A549 treated with AZD2906 at 1 μM for 4 hours (cell line): ENCODE measurements around the gene MSTN. TPM values are rescaled to one million over a fixed set of nuclear protein-coding genes. Genes with fewer than 3 reads are reported as not detected.

Experiments used
- total RNA-seq: library from RNA; stranded (reverse); fragments of 200-300 nt; extraction: Qiagen RNA extraction; gene quantifications from 5 replicates; pipeline ENCODE4 v1.2.3, GENCODE V29; 2022

MSTN gene
- total RNA-seq: not detected in 5 replicates

GRCh38 chr2:190062601-190063000 is at the start of gene MSTN:
Gene MSTN, minus strand, starts transcription at chr2:190062729. Its CDS starts 133 bp downstream, at chr2:190062596.

